Activated T-helper 9 cell treated with anti-CD3 and anti-CD28 coated beads, Interleukin-2, amount 50 U/mL, for 16 hours (primary cell): Measurements from ENCODE around the gene KPNA6.
"Not testable (repeated sequence)": the region's sequence is repeated elsewhere in the genome, so short reads cannot be mapped to it uniquely, and the experiment has no call there.

Source experiments
- DNase-seq: peaks from one replicate; pipeline ENCODE4 v3.0.0-alpha.2; 2020; ENCODE audit warnings: low read depth

KPNA6 gene

GRCh38 chr1:32142446-32143301, 34.8 kb downstream of the KPNA6 start:
- no peak for DNase-seq

- not testable (repeated sequence) for DNase-seq
Observed at GRCh38 chr1:32143302-32143695, 35.4 kb downstream of the KPNA6 start.

- no peak for DNase-seq
Observed at GRCh38 chr1:32144033-32144432, 36.2 kb downstream of the KPNA6 start.

- DNase-seq = not testable (repeated sequence)
Observed at GRCh38 chr1:32147799-32148198, 39.9 kb downstream of the KPNA6 start.

- DNase-seq = no peak
Observed at GRCh38 chr1:32150847-32151246, 43.0 kb downstream of the KPNA6 start.

- no peak for DNase-seq
Observed at GRCh38 chr1:32151319-32151787, 43.5 kb downstream of the KPNA6 start.

GRCh38 chr1:32159189-32159588, 51.3 kb downstream of the KPNA6 start:
- no peak for DNase-seq

- DNase-seq = no peak
Observed at GRCh38 chr1:32163405-32163804, 55.5 kb downstream of the KPNA6 start.

GRCh38 chr1:32165633-32166032, 57.8 kb downstream of the KPNA6 start:
- not testable (repeated sequence) for DNase-seq

- DNase-seq = no peak
Observed at GRCh38 chr1:32170991-32171390, 63.1 kb downstream of the KPNA6 start.

GRCh38 chr1:32172621-32173245, 64.9 kb downstream of the KPNA6 start:
- no peak for DNase-seq

GRCh38 chr1:32178380-32179192, 70.7 kb downstream of the KPNA6 start:
- DNase-seq = no peak

- no peak for DNase-seq
Observed at GRCh38 chr1:32179193-32179442, 71.3 kb downstream of the KPNA6 start.

GRCh38 chr1:32179443-32180185, 71.8 kb downstream of the KPNA6 start, which contains the start of gene TXLNA:
TSS of gene TXLNA (plus strand) at chr1:32179675. CDS start at chr1:32180346, 671 bp downstream.
- DNase-seq = peak; percentile 83

GRCh38 chr1:32180186-32181060, 72.6 kb downstream of the KPNA6 start:
- no peak for DNase-seq

- DNase-seq = no peak
Observed at GRCh38 chr1:32181065-32181464, 73.2 kb downstream of the KPNA6 start.

GRCh38 chr1:32181563-32181962, 73.7 kb downstream of the KPNA6 start:
- DNase-seq = no peak

GRCh38 chr1:32182060-32182459, 74.2 kb downstream of the KPNA6 start:
- no peak for DNase-seq

- DNase-seq = no peak
Observed at GRCh38 chr1:32184650-32185049, 76.8 kb downstream of the KPNA6 start.

- DNase-seq = no peak
Observed at GRCh38 chr1:32186077-32186476, 78.2 kb downstream of the KPNA6 start.

GRCh38 chr1:32186491-32186890, 78.6 kb downstream of the KPNA6 start:
- no peak for DNase-seq
